22Rv1 (cell line): Measurements from ENCODE around the gene SUPT3H.

Source experiments
- CTCF ChIP-seq: fragments of 450-650 bp; IDR thresholded peaks from 2 replicates; pipeline ENCODE4 v1.5.1; 2017; ENCODE audit warnings: mild to moderate bottlenecking
- ZFX ChIP-seq: fragments of 450-650 bp; IDR thresholded peaks from 2 replicates; pipeline ENCODE4 v1.6.1; 2017; ENCODE audit warnings: antibody characterized with exemption, borderline replicate concordance

GRCh38 chr6:44943541-44943940 lies 434.2 kb downstream of the SUPT3H start:
- TF ChIP-seq CTCF: no peak
- TF ChIP-seq ZFX: no peak
